ENCODE data around the gene CMAS. TPM values are rescaled to one million over a fixed set of nuclear protein-coding genes. Genes with fewer than 3 reads are reported as not detected.

CMAS gene
- total RNA-seq, 1 donor from 2014 or later, result 55.8 TPM

DNA sequence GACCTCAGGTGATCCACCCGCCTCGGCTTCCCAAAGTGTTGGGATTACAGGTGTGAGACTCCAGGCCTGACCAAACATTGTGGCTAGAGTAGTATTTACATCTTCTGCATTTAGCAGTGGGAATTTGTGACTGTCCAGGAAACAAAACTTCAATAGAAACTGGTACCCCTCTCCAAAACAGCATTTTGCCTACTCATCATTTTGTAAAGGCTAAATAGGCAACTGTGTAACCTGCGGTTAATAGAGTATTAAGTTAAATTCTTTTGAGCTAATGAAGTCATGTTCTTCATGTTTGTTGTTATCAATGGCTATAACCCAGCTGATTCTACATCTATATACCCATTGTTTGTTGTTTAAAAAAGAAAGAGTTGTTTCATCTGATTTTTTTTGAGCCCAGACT lies 8.1 kb downstream of the CMAS start:
- DNase-seq (ENCODE audit: low spot score, unreplicated experiment), result no peak
- Mint-ChIP-seq H3K4me1 (ENCODE audit: low read depth) (peaks cover 15% of the 10 kb centered on the region), H3K4me3 (ENCODE audit: low read depth) (no peak overlapping the region), H3K36me3 (ENCODE audit: insufficient read depth) (peaks cover 23% of the 10 kb centered on the region), H3K9me3 (ENCODE audit: low read depth) (no peaks in the 10 kb centered on the region), H3K27ac (no peak overlapping the region), H3K27me3 (no peaks in the 10 kb centered on the region)
- no peak for TF ChIP-seq CTCF (IDR thresholded peaks at IDR 0.05; ENCODE audit: unreplicated experiment)

- DNase-seq (ENCODE audit: low spot score, unreplicated experiment), result no peak
- Mint-ChIP-seq H3K27me3 (no peaks in the 10 kb centered on the region), H3K36me3 (ENCODE audit: insufficient read depth) (peaks cover 32% of the 10 kb centered on the region), H3K9me3 (ENCODE audit: low read depth) (no peaks in the 10 kb centered on the region), H3K27ac (no peak overlapping the region), H3K4me1 (ENCODE audit: low read depth) (peaks cover 2% of the 10 kb centered on the region), H3K4me3 (ENCODE audit: low read depth) (no peak overlapping the region)
- TF ChIP-seq CTCF (IDR thresholded peaks at IDR 0.05; ENCODE audit: unreplicated experiment), result no peak
These were observed 10.6 kb downstream of the CMAS start for GRCh38 chr12:22056607-22057006.

- H3K9me3 Mint-ChIP-seq (ENCODE audit: low read depth), result no peaks in the 10 kb centered on the region
- TF ChIP-seq CTCF (IDR thresholded peaks at IDR 0.05; ENCODE audit: unreplicated experiment), result no peak
- H3K4me3 Mint-ChIP-seq (ENCODE audit: low read depth), result no peak overlapping the region
- no peaks in the 10 kb centered on the region for H3K27me3 Mint-ChIP-seq
- peaks cover 2% of the 10 kb centered on the region for H3K4me1 Mint-ChIP-seq (ENCODE audit: low read depth)
- no peak overlapping the region for H3K27ac Mint-ChIP-seq
- no peak for DNase-seq (ENCODE audit: low spot score, unreplicated experiment)
- H3K36me3 Mint-ChIP-seq (ENCODE audit: insufficient read depth), result peaks cover 31% of the 10 kb centered on the region
These were observed 14.1 kb downstream of the CMAS start for GRCh38 chr12:22059976-22060647.

GRCh38 chr12:22064968-22065367 lies 18.9 kb downstream of the CMAS start:
- TF ChIP-seq CTCF (IDR thresholded peaks at IDR 0.05; ENCODE audit: unreplicated experiment), result no peak
- Mint-ChIP-seq H3K27ac (no peak overlapping the region), H3K4me3 (ENCODE audit: low read depth) (no peak overlapping the region), H3K9me3 (ENCODE audit: low read depth) (peaks cover 3% of the 10 kb centered on the region), H3K36me3 (ENCODE audit: insufficient read depth) (peaks cover 25% of the 10 kb centered on the region), H3K4me1 (ENCODE audit: low read depth) (peaks cover 1% of the 10 kb centered on the region), H3K27me3 (no peaks in the 10 kb centered on the region)
- DNase-seq (ENCODE audit: low spot score, unreplicated experiment), result no peak

- no peak for TF ChIP-seq CTCF (IDR thresholded peaks at IDR 0.05; ENCODE audit: unreplicated experiment)
- Mint-ChIP-seq H3K9me3 (ENCODE audit: low read depth) (peaks cover 3% of the 10 kb centered on the region), H3K27ac (no peak overlapping the region), H3K27me3 (no peaks in the 10 kb centered on the region), H3K36me3 (ENCODE audit: insufficient read depth) (peaks cover 23% of the 10 kb centered on the region), H3K4me1 (ENCODE audit: low read depth) (peaks cover 1% of the 10 kb centered on the region), H3K4me3 (ENCODE audit: low read depth) (no peak overlapping the region)
- DNase-seq (ENCODE audit: low spot score, unreplicated experiment), result no peak
These were observed 20.3 kb downstream of the CMAS start for GRCh38 chr12:22066310-22066709.

Measured in progenitor cell of endocrine pancreas (in vitro differentiated cells).